Heart right ventricle (tissue), 16 donors: Measurements from ENCODE around the gene C13orf46. TPM values are rescaled to one million over a fixed set of nuclear protein-coding genes. Genes with fewer than 3 reads are reported as not detected.

Experiments
- ATAC-seq, 8 donors: fragments of 200-7000 bp; cut with Tn5 transposase; one replicate each; pipeline ENCODE4 v1.9.1; 2020; ENCODE audit warnings: mild to moderate bottlenecking in 8 of 8, moderate library complexity in 8 of 8, moderate number of reproducible peaks in 1 of 8
- DNase-seq, 2 donors: peaks; one replicate each; pipeline ENCODE4 v3.0.0-alpha.2; 2020
- H3K27ac ChIP-seq, 10 donors: fragments of 200-600 bp; sonication (generic) in 2 of 10; one replicate each; pipeline versions ENCODE4 v1.5.0 to v1.8.0; 2020 to 2022; ENCODE audit warnings: mild to moderate bottlenecking in 3 of 10
- H3K27me3 ChIP-seq, 7 donors: fragments of 200-600 bp; one replicate each; pipeline ENCODE4 v1.8.0; 2021 to 2022; ENCODE audit warnings: mild to moderate bottlenecking in 2 of 7
- H3K36me3 ChIP-seq, 9 donors: fragments of 200-600 bp; sonication (generic) in 1 of 9; one replicate each; pipeline versions ENCODE4 v1.5.0 to v1.8.0; 2020 to 2022; ENCODE audit warnings: mild to moderate bottlenecking in 2 of 9
- H3K4me1 ChIP-seq, 9 donors: fragments of 200-600 bp; sonication (generic) in 1 of 9; one replicate each; pipeline versions ENCODE4 v1.5.0 to v1.8.0; 2020 to 2022; ENCODE audit warnings: mild to moderate bottlenecking in 4 of 9
- H3K4me3 ChIP-seq, 10 donors: fragments of 200-600 bp; sonication (generic) in 2 of 10; one replicate each; pipeline versions ENCODE4 v1.5.0 to v1.8.0; 2020 to 2022; ENCODE audit warnings: mild to moderate bottlenecking in 7 of 10, moderate library complexity in 2 of 10
- H3K9me3 ChIP-seq, 11 donors: fragments of 200-600 bp in 10 of 11; sonication (generic) in 2 of 11; one replicate each; pipeline versions ENCODE4 v1.5.0 to v1.8.0; 2013 to 2022; ENCODE audit warnings: mild to moderate bottlenecking in 2 of 11, control low read depth in 1 of 11, moderate library complexity in 1 of 11
- WGBS, 2 donors: extraction: QIAGEN DNeasy Blood & Tissue Kit; methylation state at CpG; one replicate each; pipeline ENCODE4 v1.1.7; 2013; ENCODE audit warnings: inconsistent platforms in 1 of 2; 5-methylcytosine and 5-hydroxymethylcytosine counted together
- intact Hi-C, 10 donors: fragments of 100-400 bp; cut with DNase I; formaldehyde crosslinking; loops; one replicate each; pipeline versions ENCODE4 v1.11.1 to v1.14.2; 2022
- polyA plus RNA-seq, 2 donors: library from polyadenylated mRNA; stranded (reverse); fragments of 200-250 nt; gene quantifications; one replicate each; pipeline ENCODE4 v1.2.3, GENCODE V29; 2013
- total RNA-seq, 10 donors: library from RNA; stranded (reverse); fragmentation: NEBNext Ultra II Directional in 3 of 10; extraction: Animal tissue kit (Norgen Biotek cat#: 25700) in 3 of 10; gene quantifications; one replicate each; pipeline versions ENCODE4 v1.2.1 to v1.2.4, GENCODE V29; 2021 to 2023
- TF ChIP-seq, protein P1 (sequence below), 9 donors: fragments of 200-600 bp; sonication (generic) in 2 of 9; IDR thresholded peaks; one replicate each; pipeline versions ENCODE4 v1.5.0 to v1.8.0; 2021 to 2022; ENCODE audit warnings: antibody characterized with exemption in 9 of 9, mild to moderate bottlenecking in 5 of 9, moderate library complexity in 1 of 9
- donor health status: Arrhythmogenic right ventricular cardiomyopathy.
- donor health status: ischemic (EF 13 %, LVEDD 7.1; RV severe dilation, severe dysfunction).
- donor health status: healthy with polysubstance abuse.
- donor health status: DM: no; HTN: yes; CAD: no.
- donor health status: DM: no; HTN: no; CAD: no.
- donor health status: ischemic (EF 25% LVEDD 6.9; RV normal size, moderate dysfunction).
- donor health status: ischemic (EF 25% LVEDD 5.7; RV mildly dilated, moderate dysfunction).
- donor health status: healthy.
- donor health status: DM: yes; HTN: yes; CAD: no.
- donor health status: Ischemic cardiomyopathy.
- donor health status: ischemic (EF 35%, LVEDD 5.7; RV mildly dilated, moderate dysfunction).
- donor health status: nonischemic (EF 11% LVEDD 7.7; RV severe dilation, severe dysfunction).
- donor health status: DM: yes; HTN: yes; CAD: no.
- donor health status: PGD.
- donor health status: ischemic (EF 29% LVEDD 5.4; RV normal size, mild dysfunction).
- donor health status: nonischemic (EF 23%, LVEDD 6.1; RV moderate dilation, normal function).

Gene C13orf46
- total and polyA plus RNA-seq, 12 donors = 0.09 to 0.80 (median 0.23) TPM

DNA sequence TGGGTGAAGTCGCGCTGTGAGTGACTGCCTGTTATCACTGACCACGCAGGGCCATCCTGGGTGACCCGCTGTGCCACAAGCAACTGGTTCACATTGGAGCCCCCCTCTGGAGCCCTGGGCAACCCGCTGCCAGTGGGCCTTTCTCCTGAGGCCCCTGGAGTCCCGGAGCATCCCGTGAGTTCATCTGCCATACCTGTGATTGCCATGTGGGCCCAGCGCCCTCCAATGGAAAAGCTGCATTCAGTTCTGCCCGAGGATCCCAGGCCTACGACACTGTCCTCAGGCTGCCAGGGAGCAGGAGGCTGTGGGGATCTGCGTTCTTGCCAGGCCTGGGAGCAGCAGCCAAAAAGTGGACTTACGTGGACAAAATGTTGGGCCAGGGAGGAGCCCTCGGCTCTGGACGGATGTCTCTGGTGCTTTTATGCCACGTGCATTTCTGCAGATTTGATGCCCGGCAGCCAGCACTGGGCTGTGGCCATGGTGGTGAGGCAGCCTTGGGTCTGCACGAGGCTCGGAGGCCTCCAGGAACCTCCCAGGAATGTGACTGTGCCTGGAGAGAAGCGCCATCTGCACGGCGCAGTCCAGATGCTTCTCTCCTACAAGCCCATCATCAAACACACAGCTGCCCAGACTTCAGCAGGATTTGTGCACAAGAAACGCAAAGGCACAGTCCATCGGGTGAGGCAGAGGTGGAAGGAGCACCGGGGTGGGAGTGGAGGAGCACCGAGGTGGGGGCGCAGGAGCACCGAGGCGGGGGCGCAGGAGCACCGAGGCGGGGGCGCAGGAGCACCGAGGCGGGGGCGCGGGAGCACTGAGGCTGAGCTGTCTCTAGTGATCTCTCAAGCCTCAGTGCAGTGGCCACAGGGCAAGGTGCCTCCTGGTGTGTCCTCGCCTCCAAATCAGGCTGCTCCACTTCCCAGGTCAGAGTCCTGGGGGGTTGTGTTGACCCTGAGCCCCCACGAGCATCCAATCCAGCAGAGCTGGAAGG is 44.0 kb downstream of the C13orf46 start:
- peak in 1 of 8 donors; percentile 1 for ATAC-seq
- WGBS, 2 donors = 84 to 88% methylated on average over 38 of the region's 38 CpGs
- DNase-seq = no peak
- intact Hi-C loops = no loop called here
- peaks cover 12 to 41% (median 32%) of the 10 kb centered on the region in 9 donors for H3K4me1 ChIP-seq
- H3K36me3 ChIP-seq = no peaks in the 10 kb centered on the region
- H3K9me3 ChIP-seq = no peaks in the 10 kb centered on the region
- H3K27ac ChIP-seq = peak overlapping the region in 5 of 10 donors; percentile 64 to 82 (median 69)
- H3K4me3 ChIP-seq = no peak overlapping the region
- H3K27me3 ChIP-seq = peaks cover 0 to 5% (median 0%) of the 10 kb centered on the region in 7 donors
- TF ChIP-seq, protein P1, sequence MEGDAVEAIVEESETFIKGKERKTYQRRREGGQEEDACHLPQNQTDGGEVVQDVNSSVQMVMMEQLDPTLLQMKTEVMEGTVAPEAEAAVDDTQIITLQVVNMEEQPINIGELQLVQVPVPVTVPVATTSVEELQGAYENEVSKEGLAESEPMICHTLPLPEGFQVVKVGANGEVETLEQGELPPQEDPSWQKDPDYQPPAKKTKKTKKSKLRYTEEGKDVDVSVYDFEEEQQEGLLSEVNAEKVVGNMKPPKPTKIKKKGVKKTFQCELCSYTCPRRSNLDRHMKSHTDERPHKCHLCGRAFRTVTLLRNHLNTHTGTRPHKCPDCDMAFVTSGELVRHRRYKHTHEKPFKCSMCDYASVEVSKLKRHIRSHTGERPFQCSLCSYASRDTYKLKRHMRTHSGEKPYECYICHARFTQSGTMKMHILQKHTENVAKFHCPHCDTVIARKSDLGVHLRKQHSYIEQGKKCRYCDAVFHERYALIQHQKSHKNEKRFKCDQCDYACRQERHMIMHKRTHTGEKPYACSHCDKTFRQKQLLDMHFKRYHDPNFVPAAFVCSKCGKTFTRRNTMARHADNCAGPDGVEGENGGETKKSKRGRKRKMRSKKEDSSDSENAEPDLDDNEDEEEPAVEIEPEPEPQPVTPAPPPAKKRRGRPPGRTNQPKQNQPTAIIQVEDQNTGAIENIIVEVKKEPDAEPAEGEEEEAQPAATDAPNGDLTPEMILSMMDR (IDR thresholded peaks at IDR 0.05) = no peak

DNA sequence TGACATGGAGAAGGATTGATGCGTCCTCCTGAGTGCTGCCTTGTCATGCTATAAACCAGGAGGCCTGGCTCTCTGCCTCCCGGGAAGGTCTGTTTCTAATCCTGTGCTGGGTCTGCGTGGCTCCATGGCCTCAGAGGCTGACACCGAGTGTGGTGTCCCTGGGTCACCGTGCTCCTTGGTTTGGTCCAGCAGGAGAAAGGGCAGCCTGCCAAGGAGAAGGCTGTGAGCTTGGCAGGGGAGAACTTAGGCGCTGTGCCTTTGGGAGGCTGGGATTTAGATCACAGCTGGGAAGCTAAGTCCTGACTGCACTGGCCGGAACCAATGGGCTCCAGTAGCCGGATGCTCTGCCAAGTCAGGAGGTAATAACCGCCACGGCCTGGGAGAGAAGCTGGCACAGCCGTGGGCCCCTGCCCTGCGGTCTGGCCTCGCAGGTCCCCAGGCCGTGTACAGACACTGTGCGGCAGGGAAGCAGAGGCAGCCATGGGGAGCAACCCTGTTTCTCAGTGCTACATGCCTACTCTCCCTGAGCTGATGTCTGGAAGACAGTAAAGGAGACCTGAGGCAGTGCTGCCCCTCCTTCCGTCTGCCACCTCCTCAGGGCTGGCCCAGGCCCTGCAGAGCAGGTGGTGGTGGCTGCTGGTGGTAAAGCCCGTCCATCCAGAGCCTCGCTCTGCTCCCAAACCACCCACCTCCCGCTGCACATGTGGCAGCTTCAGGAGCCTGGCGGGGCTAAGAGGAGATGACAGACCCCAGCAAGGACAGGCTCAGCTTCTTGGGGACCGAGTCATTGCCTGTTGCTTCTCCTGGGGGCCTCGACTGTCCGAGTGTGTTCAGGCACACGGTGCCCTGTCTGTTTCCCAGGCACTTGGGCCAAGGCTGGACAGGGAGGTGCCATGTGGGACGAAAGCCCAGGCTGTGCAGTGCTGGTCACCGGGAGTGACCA is 44.9 kb downstream of the C13orf46 start:
- WGBS, 2 donors = 39 to 41% methylated on average over 26 of the region's 26 CpGs
- Histone ChIP-seq H3K27ac (peak overlapping the region in 9 of 10 donors; percentile 26 to 82 (median 69)), H3K4me3 (no peak overlapping the region), H3K36me3 (no peaks in the 10 kb centered on the region), H3K4me1 (peaks cover 12 to 36% (median 30%) of the 10 kb centered on the region in 9 donors), H3K9me3 (no peaks in the 10 kb centered on the region), H3K27me3 (peaks cover 0 to 5% (median 0%) of the 10 kb centered on the region in 7 donors)
- ATAC-seq (peak; percentile 74 to 89 (median 85)), DNase-seq (peak; percentile 82 to 89)
- TF ChIP-seq, protein P1 (IDR thresholded peaks at IDR 0.05) = no peak
- intact Hi-C loops = no loop called here

DNA sequence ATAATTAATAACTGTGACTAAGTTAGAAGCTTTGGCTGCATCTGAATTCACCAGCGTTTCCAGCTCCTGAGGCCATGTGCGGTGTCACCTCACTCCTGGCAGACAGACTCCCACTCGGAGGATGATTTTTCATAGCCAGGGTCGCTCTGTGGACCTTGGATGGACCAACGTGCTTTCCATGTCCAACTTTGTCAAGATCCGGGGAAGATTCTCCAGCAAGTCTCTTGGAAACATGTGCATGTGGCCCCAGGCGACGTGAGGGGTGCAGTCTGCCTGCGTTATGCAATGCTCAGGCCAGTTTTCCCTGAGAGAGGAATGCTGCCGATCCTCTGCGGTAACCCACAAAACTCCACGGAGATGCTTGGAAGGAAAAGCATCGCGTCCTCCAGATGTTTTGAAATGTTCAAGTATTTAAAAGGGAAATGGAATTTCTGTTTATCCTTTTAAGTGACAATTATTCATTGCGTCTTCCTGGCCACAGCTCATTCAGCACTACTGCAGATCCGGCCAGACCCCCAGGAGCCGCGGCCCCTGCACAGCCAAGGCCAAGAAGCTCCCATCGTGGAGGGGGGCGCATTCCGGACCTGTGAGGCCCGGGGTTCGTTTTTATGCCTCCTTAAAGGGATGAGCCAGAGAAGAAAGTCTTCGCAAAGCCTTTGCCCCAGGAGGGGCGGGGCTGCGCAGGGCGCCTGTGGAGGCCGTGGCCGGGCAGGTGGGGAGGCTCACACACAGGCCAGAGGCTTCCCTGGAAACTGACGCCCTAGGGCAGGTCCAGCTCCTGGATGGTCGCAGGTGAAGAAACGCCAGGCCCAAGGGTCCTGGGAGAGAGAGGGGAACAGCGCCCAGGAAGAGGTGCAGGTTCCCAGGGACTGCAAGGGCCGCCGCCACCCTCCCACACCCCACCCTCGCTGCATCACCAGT is 46.0 kb downstream of the C13orf46 start:
- no peaks in the 10 kb centered on the region for H3K9me3 ChIP-seq
- DNase-seq (peak in 1 of 2 donors; percentile 55), ATAC-seq (peak; percentile 4 to 62 (median 34))
- no peak overlapping the region for H3K4me3 ChIP-seq
- TF ChIP-seq, protein P1 (IDR thresholded peaks at IDR 0.05) = no peak
- no peaks in the 10 kb centered on the region for H3K36me3 ChIP-seq
- WGBS, 2 donors = 65 to 75% methylated on average over 36 of the region's 36 CpGs
- H3K4me1 ChIP-seq = peaks cover 12 to 36% (median 30%) of the 10 kb centered on the region in 9 donors
- H3K27me3 ChIP-seq = peaks cover 0 to 5% (median 0%) of the 10 kb centered on the region in 7 donors
- H3K27ac ChIP-seq = peak overlapping the region in 9 of 10 donors; percentile 11 to 82 (median 64)
- intact Hi-C loops = no loop called here
